CMK (cell line): Measurements from ENCODE around the gene DGCR2.
"Not testable (repeated sequence)": the region's sequence is repeated elsewhere in the genome, so short reads cannot be mapped to it uniquely, and the experiment has no call there.

Experiments
- DNase-seq: peaks from one replicate; pipeline ENCODE4 v3.0.0-alpha.2; 2010; ENCODE audit warnings: low read depth

Gene DGCR2

DNA sequence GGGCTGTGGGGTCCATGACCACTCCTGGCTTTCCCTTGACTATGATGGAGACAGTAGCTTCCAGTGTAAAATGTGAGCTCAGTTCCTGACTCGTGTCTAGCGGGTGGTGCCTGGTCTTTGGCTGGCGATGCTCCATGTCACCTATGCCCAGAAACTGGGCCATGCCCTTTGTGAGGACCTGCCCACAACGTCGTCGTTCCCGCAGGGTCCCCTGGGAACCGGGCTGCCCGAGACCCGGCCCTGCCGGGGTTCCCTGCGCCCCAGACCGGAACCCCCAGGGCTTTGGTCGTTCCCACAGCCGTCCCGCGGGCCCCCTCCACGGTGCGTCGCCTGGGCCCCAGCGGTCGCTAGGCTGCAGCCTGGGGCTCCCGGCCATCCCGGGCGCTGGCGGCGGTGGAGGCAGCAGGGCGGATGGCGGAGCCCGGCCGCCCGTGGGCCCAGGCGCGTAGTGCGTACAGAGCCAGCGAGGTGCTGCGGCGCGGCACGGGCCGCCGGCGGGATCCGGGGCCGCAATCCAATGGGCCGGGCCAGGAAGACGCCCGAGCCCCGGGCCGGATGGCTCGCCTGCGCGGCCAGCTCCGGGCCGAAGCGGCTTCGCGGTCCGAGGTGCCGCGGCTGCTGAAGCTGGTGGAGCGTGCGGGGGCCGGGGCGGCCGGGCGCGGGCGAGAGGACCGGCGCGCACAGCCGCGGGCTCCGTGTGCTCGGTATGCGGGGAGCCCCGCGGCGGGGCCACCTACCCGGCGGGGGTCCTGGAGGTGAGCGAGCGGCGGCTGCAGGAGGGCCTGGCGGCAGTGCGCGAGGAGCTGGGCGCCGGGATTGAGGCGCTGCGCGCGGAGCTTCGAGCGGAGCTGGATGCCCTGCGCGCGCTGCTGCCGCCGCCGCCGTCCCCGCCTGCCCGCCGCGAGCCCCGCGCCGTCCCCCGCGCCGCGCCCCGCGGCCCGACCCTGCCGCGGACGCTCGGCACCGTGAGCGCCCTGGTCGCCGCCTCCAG, 92.8 kb downstream of the DGCR2 start:
- DNase-seq: not testable (repeated sequence)

- not testable (repeated sequence) for DNase-seq
Measured at GRCh38 chr22:19028060-19028455, 94.2 kb downstream of the DGCR2 start.

DNA sequence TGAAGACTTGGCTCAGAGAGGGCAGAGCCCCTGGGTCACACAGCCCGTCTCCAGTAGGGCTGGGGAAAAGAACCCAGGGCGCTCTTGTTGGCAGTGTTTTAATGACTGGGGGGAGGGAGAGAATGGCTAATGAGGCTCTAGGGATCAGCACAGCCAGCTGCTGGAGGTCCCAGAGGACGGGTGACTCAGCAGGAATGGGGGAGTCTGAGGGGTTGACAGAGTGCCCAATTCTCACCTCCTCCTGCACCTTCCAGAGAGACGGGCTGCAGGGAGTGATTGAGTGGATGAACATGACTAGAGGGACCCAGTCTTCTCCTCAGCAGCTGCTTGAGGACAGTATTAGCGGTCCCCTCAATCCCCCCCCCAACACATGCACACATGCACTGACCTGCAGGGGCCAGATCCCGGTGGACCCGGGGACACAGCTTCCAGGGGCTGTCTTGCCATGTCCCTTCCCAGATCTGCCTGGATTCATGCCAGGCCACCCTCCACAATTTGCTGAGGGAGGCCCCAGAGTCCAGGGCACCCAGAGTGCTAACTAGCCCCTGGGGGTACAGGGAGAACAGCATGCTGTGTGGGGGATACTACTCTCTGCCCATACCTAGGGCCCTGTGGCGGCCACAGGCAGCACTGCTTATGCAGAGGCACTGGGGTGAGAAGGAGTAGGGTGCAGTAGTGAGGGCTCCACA, 94.7 kb downstream of the DGCR2 start:
- not testable (repeated sequence) for DNase-seq

DNA sequence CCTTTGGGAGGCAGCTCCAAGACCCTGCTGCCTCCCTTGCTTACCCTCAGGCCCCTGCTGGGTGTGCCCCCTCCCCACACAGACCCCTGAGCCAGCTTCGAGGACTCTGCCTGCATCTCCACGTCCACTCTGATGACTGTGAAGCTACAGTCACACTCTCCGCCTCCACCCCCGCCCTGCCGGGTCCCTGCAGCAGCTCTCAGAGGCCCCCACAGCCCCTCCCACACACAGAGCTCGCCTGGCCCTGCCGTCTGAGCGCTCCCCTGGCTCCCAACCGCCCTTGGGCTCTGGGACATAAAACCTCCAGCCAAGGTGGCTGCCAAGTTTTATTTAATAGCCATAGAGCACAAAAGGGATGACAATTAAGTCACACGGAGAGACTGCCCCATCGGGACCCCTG, 96.1 kb downstream of the DGCR2 start:
- not testable (repeated sequence) for DNase-seq

DNA sequence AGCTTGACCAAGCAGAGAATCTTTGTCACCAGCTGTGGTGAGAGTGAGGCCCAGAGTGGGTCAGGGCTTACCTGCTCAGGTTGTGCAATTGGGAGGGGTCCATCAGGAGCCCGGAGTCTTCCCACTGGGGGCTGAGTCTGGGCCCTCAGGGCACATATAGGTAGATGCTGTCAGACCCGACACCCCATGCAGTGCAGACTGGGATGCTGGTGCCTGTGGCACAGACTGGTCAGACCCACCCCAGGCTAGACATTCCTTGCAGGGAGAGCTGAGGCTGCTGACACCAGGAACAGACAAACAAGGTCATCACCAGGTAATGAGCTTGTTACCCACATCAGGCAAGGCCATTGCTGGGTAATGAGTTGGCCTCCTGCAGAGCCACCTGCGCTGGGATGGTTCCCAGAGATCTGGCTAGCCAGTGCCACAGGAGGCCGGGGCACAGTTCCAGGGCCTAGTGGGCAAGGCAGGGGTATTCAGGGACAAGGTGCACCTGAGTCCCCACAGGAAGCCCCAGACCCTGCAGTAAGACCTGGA, 97.2 kb downstream of the DGCR2 start:
- DNase-seq: not testable (repeated sequence)

GRCh38 chr22:19023931-19024330, 98.3 kb downstream of the DGCR2 start:
- DNase-seq: not testable (repeated sequence)

DNA sequence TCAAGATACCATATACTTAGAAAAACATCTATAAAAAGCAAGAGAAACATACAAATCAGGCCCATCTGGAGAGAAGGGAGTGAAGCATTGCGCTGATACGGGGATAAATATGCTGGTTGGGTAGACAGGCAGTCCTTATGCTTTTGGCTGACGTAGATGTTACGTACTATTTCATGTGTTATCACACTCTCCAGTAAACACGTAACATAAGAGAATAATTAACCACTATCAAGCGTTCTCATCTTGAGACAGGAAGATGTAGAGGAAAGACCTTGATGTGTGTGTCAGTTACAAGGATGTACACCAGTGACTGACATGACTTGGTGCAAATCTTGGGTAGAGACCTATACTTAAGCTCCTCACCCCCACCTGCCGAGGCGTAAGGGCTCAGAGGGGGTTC, 99.5 kb downstream of the DGCR2 start:
- DNase-seq: no peak

GRCh38 chr22:19019679-19020032, 102.6 kb downstream of the DGCR2 start:
- DNase-seq: no peak

DNA sequence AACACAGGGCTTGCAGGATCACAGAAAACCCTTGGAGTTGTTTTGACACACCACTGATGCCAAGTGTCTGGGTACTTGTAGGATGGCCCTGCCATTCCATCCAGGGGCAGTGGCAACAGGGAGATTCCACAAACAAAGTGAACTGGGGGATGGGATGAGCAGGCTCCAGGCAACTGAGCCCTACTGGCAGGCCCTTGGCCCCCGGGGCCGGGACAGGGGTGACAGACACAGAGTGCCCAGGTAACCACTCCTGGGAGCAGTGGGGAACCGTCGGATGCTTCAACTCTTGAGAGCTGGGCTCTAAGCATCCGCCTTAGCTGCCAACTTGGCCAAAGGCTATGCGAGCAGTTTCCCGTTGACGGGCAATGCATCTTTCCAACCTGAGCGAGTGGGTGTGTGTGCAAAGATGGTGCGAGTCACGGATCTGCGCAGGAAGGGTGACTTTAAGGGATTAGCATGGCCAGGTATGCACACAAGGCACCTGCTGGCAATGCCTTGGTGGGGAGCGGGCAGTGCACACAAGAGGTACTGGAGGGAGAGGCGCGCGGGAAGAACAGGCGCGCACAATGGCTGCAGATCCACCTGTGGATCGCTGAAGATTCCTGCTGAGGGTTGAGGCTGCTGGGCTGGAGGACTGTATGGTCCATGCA, 103.1 kb downstream of the DGCR2 start:
- DNase-seq: no peak

DNA sequence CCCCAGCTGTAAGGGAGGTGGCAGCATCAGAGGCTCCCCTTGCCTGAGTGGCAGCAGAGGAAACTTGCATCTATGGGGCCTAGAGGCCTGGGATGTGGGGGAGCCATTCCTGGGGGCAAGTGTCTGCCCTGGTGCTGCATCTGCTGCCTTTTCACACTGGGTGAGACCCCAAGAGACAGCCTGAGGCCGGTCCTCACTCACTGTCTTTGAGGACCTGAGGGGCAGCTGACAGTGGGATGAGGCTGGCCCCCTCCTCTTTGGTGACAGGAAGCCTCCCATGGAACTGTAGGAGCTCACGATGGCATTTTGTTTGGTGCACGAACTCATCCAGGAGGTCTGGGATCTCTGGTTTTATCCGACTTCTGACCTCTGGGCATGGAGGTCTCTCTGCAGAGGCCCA, 104.0 kb downstream of the DGCR2 start:
- DNase-seq: no peak

GRCh38 chr22:19016081-19016766, 106.0 kb downstream of the DGCR2 start:
- no peak for DNase-seq

GRCh38 chr22:19014886-19015285, 107.3 kb downstream of the DGCR2 start:
- no peak for DNase-seq

DNA sequence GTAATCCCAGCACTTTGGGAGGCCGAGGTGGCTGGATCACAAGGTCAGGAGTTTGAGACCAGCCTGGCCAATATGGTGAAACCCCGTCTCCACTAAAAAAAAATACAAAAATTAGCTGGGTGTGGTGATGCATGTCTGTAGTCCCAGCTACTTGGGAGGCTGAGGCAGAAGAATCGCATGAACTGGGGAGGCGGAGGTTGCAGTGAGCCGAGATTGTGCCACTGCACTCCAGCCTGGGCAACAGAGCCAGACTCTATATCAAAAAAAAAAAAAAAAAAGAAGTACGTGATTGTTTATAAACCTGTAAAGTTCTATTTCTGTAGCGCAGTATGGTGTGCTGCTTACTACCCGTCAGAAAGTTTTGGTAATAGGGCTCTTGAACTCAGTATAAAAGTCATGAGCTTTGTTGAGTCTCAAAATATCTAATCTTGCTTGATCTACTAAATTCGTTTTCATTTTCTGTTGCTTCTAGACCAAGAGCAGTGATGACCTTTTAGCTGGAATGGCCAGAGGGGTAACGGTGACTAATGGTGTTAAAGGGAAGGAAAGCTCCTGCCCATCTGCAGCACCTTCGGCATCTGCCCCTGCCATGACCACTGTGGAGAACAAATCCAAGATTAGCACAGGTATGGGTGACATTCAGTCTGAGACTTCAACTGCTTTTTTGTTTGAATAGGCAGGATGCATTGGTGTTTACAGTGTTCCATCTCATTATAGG, 108.2 kb downstream of the DGCR2 start:
- DNase-seq: not testable (repeated sequence)

GRCh38 chr22:19013411-19013810, 108.8 kb downstream of the DGCR2 start:
- DNase-seq: not testable (repeated sequence)

GRCh38 chr22:19012308-19012986, 109.8 kb downstream of the DGCR2 start:
- DNase-seq: no peak

- DNase-seq: not testable (repeated sequence)
Measured at GRCh38 chr22:19011611-19012010, 110.6 kb downstream of the DGCR2 start.

DNA sequence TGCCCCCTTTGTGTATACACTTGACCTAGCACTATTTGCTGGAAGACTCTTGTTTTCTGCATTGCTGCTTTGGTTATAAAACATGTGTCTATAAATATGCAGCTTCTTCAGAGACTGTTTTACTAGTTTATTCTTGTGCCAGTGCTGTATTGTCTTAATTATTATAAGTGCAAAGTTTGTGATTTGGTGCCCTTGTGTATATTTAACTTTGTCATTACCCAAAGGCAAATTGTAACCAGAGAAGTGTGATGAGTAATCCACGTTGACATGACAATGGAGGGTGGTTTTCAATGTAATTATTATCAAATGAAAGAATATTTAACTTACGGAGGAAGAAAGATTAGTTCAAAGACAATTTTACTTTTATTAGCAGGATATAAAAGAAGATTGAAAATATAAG, 111.1 kb downstream of the DGCR2 start:
- no peak for DNase-seq

- DNase-seq: no peak
Measured at GRCh38 chr22:19005905-19006304, 116.3 kb downstream of the DGCR2 start.

GRCh38 chr22:19004471-19004870, 117.7 kb downstream of the DGCR2 start:
- no peak for DNase-seq

DNA sequence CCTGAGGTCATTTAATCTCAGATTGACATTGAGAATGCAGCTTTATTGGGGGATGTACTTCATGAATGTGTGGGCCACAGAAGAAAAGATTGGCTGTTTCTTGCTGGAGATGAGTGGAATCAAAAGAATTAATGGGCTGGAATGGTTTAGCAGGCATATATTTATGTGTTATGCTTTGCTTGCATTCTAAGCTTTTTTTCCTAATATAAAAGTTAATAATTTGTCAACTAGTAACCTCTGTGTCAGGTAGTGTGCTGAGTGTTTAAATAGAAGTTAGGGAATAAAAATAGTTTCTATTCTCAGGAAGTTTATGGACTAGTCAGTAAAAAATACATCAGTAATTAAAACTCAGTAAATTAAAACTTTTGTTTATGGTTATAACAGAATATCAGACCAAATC, 118.7 kb downstream of the DGCR2 start:
- DNase-seq: no peak

DNA sequence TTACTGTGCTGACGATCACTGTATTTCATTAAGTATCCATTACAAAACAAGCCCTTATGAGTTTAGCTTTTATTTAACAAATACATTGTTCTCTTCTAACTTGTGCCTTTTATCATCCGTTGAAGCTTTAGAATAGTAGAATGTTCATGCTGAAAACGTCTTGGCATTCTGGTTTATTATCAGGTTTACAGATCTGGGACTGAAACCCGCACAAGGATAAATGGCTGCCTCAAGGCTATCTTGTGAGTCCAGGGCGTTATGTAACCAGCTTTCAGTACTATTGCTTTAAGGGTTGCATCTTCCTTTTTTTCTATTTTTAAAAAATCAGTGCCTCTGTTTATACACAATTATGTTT, 119.6 kb downstream of the DGCR2 start:
- DNase-seq: no peak
